Astrocyte (in vitro differentiated cells and primary cell): Measurements from ENCODE around the gene CD4. TPM values are rescaled to one million over a fixed set of nuclear protein-coding genes. Genes with fewer than 3 reads are reported as not detected.

ENCODE experiments used
- DNase-seq: peaks from one replicate; pipeline ENCODE4 v3.0.0-alpha.2; 2010; ENCODE audit warnings: low read depth
- FAIRE-seq: peaks from 2 replicates; lab custom pipeline; 2011; peaks lifted over from hg19 to GRCh38; lab: Jason Lieb, UNC
- H2AFZ ChIP-seq: 2 replicates; pipeline ENCODE4 v1.6.0; 2012; ENCODE audit warnings: low read depth, low read length, inconsistent platforms
- H3K27ac ChIP-seq: 2 replicates; pipeline ENCODE4 v1.5.1; 2011; ENCODE audit warnings: low read depth, low read length, inconsistent platforms
- H3K27me3 ChIP-seq: 2 replicates; pipeline ENCODE4 v1.6.0; 2011; ENCODE audit warnings: low read length, inconsistent platforms; ENCODE audit not compliant: insufficient read depth
- H3K36me3 ChIP-seq: 2 replicates; pipeline ENCODE4 v1.5.1; 2011; ENCODE audit warnings: low read length, inconsistent platforms; ENCODE audit not compliant: insufficient read depth
- H3K4me1 ChIP-seq: 2 replicates; pipeline ENCODE4 v1.5.1; 2011; ENCODE audit warnings: low read length, inconsistent platforms; ENCODE audit not compliant: insufficient read depth
- H3K4me2 ChIP-seq: 2 replicates; pipeline ENCODE4 v1.6.0; 2012; ENCODE audit warnings: low read length, inconsistent platforms
- H3K4me3 ChIP-seq: 2 replicates; pipeline ENCODE4 v1.5.1; 2011; ENCODE audit warnings: low read depth, mild to moderate bottlenecking, low read length, inconsistent platforms; ENCODE audit not compliant: insufficient read depth
- H3K79me2 ChIP-seq: 2 replicates; pipeline ENCODE4 v1.6.0; 2012; ENCODE audit warnings: mild to moderate bottlenecking, low read length, inconsistent platforms; ENCODE audit not compliant: insufficient read depth
- H3K9ac ChIP-seq: 2 replicates; pipeline ENCODE4 v1.6.0; 2012; ENCODE audit warnings: mild to moderate bottlenecking, low read length, inconsistent platforms
- H3K9me3 ChIP-seq: 2 replicates; pipeline ENCODE4 v1.5.1; 2012; ENCODE audit warnings: low read depth, mild to moderate bottlenecking, low read length, inconsistent platforms; ENCODE audit not compliant: insufficient read depth
- H4K20me1 ChIP-seq: 2 replicates; pipeline ENCODE4 v1.6.0; 2012; ENCODE audit warnings: low read length, inconsistent platforms; ENCODE audit not compliant: insufficient read depth
- H3K27ac Mint-ChIP-seq: one replicate; pipeline ENCODE4 v1.8.0; 2021; ENCODE audit warnings: mild to moderate bottlenecking, mixed read lengths; ENCODE audit not compliant: unreplicated experiment
- H3K27me3 Mint-ChIP-seq: one replicate; pipeline ENCODE4 v1.8.0; 2021; ENCODE audit warnings: low read depth, mixed read lengths; ENCODE audit not compliant: unreplicated experiment
- H3K36me3 Mint-ChIP-seq: one replicate; pipeline ENCODE4 v1.8.0; 2021; ENCODE audit warnings: low read depth, mixed read lengths; ENCODE audit not compliant: unreplicated experiment
- H3K4me1 Mint-ChIP-seq: one replicate; pipeline ENCODE4 v1.8.0; 2021; ENCODE audit warnings: low read depth, mixed read lengths; ENCODE audit not compliant: unreplicated experiment
- H3K4me3 Mint-ChIP-seq: one replicate; pipeline ENCODE4 v1.8.0; 2021; ENCODE audit warnings: mild to moderate bottlenecking, moderate library complexity, mixed read lengths; ENCODE audit not compliant: unreplicated experiment
- H3K9me3 Mint-ChIP-seq: one replicate; pipeline ENCODE4 v1.8.0; 2021; ENCODE audit warnings: mild to moderate bottlenecking, mixed read lengths; ENCODE audit not compliant: unreplicated experiment
- CTCF ChIP-seq: IDR thresholded peaks from 2 replicates; pipeline ENCODE4 v1.5.1; 2011; ENCODE audit warnings: low read depth, mild to moderate bottlenecking, inconsistent platforms, low read length, moderate library complexity; ENCODE audit not compliant: insufficient read depth
- EZH2 ChIP-seq: IDR thresholded peaks from 2 replicates; pipeline ENCODE4 v1.6.1; 2012; ENCODE audit warnings: mild to moderate bottlenecking, low read length, inconsistent platforms; ENCODE audit not compliant: insufficient read depth
- total RNA-seq: library from RNA; stranded (reverse); gene quantifications from 2 replicates; pipeline ENCODE4 v1.2.1, GENCODE V29; 2021

CD4 gene
- total RNA-seq, 1 donor from 2014 or later: 0.54 TPM

- Histone ChIP-seq H3K27ac (no peak overlapping the region), H3K4me2 (no peak overlapping the region), H3K79me2 (no peaks in the 10 kb centered on the region), H2AFZ (no peak overlapping the region), H3K27me3 (no peaks in the 10 kb centered on the region), H3K4me1 (peaks cover 6% of the 10 kb centered on the region), H3K9ac (no peak overlapping the region), H3K9me3 (no peaks in the 10 kb centered on the region), H3K36me3 (no peaks in the 10 kb centered on the region), H4K20me1 (no peaks in the 10 kb centered on the region), H3K4me3 (no peak overlapping the region)
- H3K27me3 Mint-ChIP-seq: peaks cover 13% of the 10 kb centered on the region
- TF ChIP-seq EZH2 (no peak), CTCF (no peak)
- peaks cover 5% of the 10 kb centered on the region for H3K36me3 Mint-ChIP-seq
- FAIRE-seq (no peak), DNase-seq (no peak)
- no peak overlapping the region for H3K27ac Mint-ChIP-seq
- H3K4me3 Mint-ChIP-seq: no peak overlapping the region
- H3K4me1 Mint-ChIP-seq: peaks cover 13% of the 10 kb centered on the region
- peaks cover 4% of the 10 kb centered on the region for H3K9me3 Mint-ChIP-seq
Measured at GRCh38 chr12:6782850-6783566, 6.3 kb upstream of the CD4 start.

GRCh38 chr12:6783828-6784227 is 5.5 kb upstream of the CD4 start:
- Histone ChIP-seq H3K27ac (no peak overlapping the region), H3K4me3 (no peak overlapping the region), H3K27me3 (no peaks in the 10 kb centered on the region), H2AFZ (no peak overlapping the region), H4K20me1 (no peaks in the 10 kb centered on the region), H3K9ac (no peak overlapping the region), H3K4me2 (no peak overlapping the region), H3K9me3 (no peaks in the 10 kb centered on the region), H3K36me3 (no peaks in the 10 kb centered on the region), H3K79me2 (no peaks in the 10 kb centered on the region), H3K4me1 (peaks cover under 1% of the 10 kb centered on the region)
- no peak overlapping the region for H3K4me3 Mint-ChIP-seq
- H3K9me3 Mint-ChIP-seq: peaks cover 4% of the 10 kb centered on the region
- H3K27me3 Mint-ChIP-seq: peaks cover 8% of the 10 kb centered on the region
- no peak for FAIRE-seq
- no peaks in the 10 kb centered on the region for H3K36me3 Mint-ChIP-seq
- H3K27ac Mint-ChIP-seq: no peak overlapping the region
- peaks cover 8% of the 10 kb centered on the region for H3K4me1 Mint-ChIP-seq
- TF ChIP-seq CTCF (no peak), EZH2 (no peak)
- DNase-seq: no peak

GRCh38 chr12:6784296-6784695 is 5.0 kb upstream of the CD4 start:
- no peak overlapping the region for H2AFZ ChIP-seq

More at GRCh38 chr12:6784296-6784695, 5.0 kb upstream of the CD4 start:
- H3K27ac ChIP-seq: no peak overlapping the region
- no peak overlapping the region for H3K4me2 ChIP-seq
- DNase-seq (no peak), FAIRE-seq (no peak)
- H3K79me2 ChIP-seq: no peaks in the 10 kb centered on the region
- Mint-ChIP-seq H3K4me1 (peaks cover 4% of the 10 kb centered on the region), H3K36me3 (no peaks in the 10 kb centered on the region), H3K9me3 (peaks cover 4% of the 10 kb centered on the region), H3K4me3 (no peak overlapping the region), H3K27me3 (peaks cover 8% of the 10 kb centered on the region), H3K27ac (no peak overlapping the region)
- H3K9ac ChIP-seq: no peak overlapping the region
- H3K4me3 ChIP-seq: no peak overlapping the region
- no peak for TF ChIP-seq EZH2
- no peak for TF ChIP-seq CTCF
- H3K36me3 ChIP-seq: no peaks in the 10 kb centered on the region
- H3K27me3 ChIP-seq: no peaks in the 10 kb centered on the region
- no peaks in the 10 kb centered on the region for H3K4me1 ChIP-seq
- H3K9me3 ChIP-seq: no peaks in the 10 kb centered on the region
- H4K20me1 ChIP-seq: no peaks in the 10 kb centered on the region
